ENCODE data around the gene EXPH5.

DNA sequence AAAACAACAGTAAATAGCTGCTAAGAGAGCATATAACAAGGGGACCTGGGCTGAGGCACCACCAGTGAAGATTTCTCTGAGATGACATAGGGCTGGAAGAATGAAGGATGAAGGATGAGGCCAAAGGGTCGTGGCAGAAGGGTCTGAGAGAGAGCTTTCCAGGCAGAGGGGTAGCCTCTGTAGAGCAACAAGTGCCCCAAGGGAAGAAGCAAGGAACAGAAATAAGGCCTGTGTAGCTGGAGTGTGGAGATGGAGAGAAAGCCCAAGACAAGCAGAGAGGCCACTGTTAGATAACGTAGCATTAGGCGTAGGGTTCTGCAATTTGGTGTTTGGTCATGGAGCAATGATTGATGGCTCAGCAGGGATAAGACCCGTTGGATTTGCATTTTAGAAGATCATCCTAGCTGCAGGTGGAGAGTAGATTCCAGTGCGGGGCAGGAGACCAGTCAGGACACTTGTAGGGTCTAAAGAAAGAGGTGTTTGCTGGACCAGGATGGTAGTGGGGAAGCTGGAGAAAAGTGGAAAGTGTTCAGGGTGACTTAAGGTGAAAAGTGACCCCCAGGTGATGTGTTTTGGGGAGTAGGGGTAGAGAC lies 47.6 kb downstream of the EXPH5 start:
- TF ChIP-seq POLR2AphosphoS5 (IDR thresholded peaks at IDR 0.05) (no peak), CTCF (IDR thresholded peaks at IDR 0.05) (no peak), POLR2A (IDR thresholded peaks at IDR 0.05) (no peak)

All from sigmoid colon (tissue), 4 donors.